22Rv1 (cell line): ENCODE results near the gene AFG3L2.

Experiments used
- H3K27ac ChIP-seq: fragments of 450-650 bp; 2 replicates; pipeline ENCODE4 v1.5.1; 2017
- ZFX ChIP-seq: fragments of 450-650 bp; IDR thresholded peaks from 2 replicates; pipeline ENCODE4 v1.6.1; 2017; ENCODE audit warnings: antibody characterized with exemption, borderline replicate concordance
- TF ChIP-seq, protein P1 (sequence below): fragments of 450-650 bp; IDR thresholded peaks from 2 replicates; pipeline ENCODE4 v1.5.1; 2017; ENCODE audit warnings: mild to moderate bottlenecking

Gene AFG3L2

GRCh38 chr18:12347895-12348294 lies 29.1 kb downstream of the AFG3L2 start:
- H3K27ac ChIP-seq, result no peak overlapping the region
- TF ChIP-seq, protein P1, sequence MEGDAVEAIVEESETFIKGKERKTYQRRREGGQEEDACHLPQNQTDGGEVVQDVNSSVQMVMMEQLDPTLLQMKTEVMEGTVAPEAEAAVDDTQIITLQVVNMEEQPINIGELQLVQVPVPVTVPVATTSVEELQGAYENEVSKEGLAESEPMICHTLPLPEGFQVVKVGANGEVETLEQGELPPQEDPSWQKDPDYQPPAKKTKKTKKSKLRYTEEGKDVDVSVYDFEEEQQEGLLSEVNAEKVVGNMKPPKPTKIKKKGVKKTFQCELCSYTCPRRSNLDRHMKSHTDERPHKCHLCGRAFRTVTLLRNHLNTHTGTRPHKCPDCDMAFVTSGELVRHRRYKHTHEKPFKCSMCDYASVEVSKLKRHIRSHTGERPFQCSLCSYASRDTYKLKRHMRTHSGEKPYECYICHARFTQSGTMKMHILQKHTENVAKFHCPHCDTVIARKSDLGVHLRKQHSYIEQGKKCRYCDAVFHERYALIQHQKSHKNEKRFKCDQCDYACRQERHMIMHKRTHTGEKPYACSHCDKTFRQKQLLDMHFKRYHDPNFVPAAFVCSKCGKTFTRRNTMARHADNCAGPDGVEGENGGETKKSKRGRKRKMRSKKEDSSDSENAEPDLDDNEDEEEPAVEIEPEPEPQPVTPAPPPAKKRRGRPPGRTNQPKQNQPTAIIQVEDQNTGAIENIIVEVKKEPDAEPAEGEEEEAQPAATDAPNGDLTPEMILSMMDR, result no peak
- no peak for TF ChIP-seq ZFX

DNA sequence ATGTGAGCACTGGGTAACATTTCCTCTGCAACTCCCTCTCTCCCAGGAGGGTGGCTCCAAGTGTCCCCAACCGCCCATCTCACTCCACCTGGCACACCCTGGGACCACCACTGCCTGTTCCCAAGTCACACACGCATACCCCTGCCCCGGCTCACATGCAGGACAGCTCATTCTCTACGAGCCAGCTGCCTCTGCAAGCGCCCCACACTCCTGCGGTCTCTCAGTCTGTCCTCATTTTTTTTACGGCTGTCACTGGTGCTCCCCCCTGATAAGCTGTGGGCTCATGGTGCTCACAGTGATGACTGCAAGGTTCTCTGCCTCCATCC lies 30.8 kb downstream of the AFG3L2 start:
- TF ChIP-seq, protein P1, result no peak
- no peak for TF ChIP-seq ZFX
- no peak overlapping the region for H3K27ac ChIP-seq

- H3K27ac ChIP-seq, result no peak overlapping the region
- TF ChIP-seq, protein P1, result no peak
- TF ChIP-seq ZFX, result no peak
Measured at GRCh38 chr18:12345491-12346239, 31.4 kb downstream of the AFG3L2 start.

DNA sequence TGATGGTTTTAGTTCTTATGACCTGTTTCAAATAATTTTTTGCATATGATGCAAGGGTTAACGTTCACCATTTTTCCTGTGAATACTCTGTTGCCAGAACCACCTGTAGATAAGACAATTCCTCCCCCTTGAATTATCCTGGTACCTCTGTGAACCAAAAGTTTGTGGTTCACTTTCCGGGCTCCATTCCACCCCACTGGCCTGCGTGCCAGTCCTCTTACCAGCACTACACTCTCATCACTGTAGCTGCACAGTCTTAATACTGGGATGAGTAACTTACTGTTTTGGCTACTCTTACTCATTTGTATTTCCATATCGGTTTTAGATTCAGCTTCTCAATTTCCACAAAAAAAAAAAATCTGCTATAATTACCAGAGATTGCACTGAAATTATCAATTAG lies 34.4 kb downstream of the AFG3L2 start:
- H3K27ac ChIP-seq, result no peak overlapping the region
- TF ChIP-seq, protein P1, result no peak
- no peak for TF ChIP-seq ZFX

GRCh38 chr18:12340945-12341660 lies 35.9 kb downstream of the AFG3L2 start:
- H3K27ac ChIP-seq, result no peak overlapping the region
- TF ChIP-seq, protein P1, result no peak
- no peak for TF ChIP-seq ZFX

- TF ChIP-seq, protein P1, result no peak
- no peak for TF ChIP-seq ZFX
- H3K27ac ChIP-seq, result no peak overlapping the region
Measured at GRCh38 chr18:12338382-12338781, 38.6 kb downstream of the AFG3L2 start.

DNA sequence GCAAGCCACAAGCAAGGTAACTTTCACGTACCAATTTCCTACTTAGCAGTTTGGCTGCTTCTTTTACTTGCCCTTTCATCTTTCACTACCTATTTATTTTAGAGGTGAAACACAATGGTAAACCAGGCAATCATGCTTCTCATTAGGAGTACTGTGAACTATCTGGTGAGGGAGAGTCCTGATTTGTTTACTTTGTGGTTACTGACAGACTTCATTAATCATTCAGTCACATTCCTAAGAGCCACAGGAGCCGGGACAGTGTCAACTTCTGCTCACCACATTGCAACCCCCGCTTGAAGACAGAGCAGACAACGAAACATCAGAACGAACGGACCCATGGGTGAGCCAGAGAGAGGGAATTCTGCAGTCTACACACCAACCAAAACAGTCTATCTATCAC lies 40.1 kb downstream of the AFG3L2 start:
- TF ChIP-seq, protein P1, result no peak
- no peak for TF ChIP-seq ZFX
- H3K27ac ChIP-seq, result peak overlapping the region; percentile 23; the same call in 1 of the 2 replicates
